ENCODE results near the gene CAMK1G.

CAMK1G gene

GRCh38 chr1:209585197-209585596 is 1.7 kb downstream of the CAMK1G start:
- peaks cover 28% of the 10 kb centered on the region for H3K27me3 ChIP-seq (ENCODE audit: insufficient read depth, poor library complexity, severe bottlenecking)
- H3K4me3 ChIP-seq (replicated peaks; ENCODE audit: insufficient read depth, low read length), result no peak overlapping the region
- TF ChIP-seq POLR2AphosphoS5 (IDR thresholded peaks at IDR 0.05; ENCODE audit: low read depth) (no peak), CTCF (IDR thresholded peaks at IDR 0.05; ENCODE audit: insufficient read depth, low read length) (no peak), GABPA (IDR thresholded peaks at IDR 0.05; ENCODE audit: low read depth) (no peak), SPI1 (IDR thresholded peaks at IDR 0.05; ENCODE audit: borderline replicate concordance, low read depth) (no peak), REST (IDR thresholded peaks at IDR 0.05; ENCODE audit: insufficient replicate concordance, low read depth) (no peak)
- no peak for DNase-seq (ENCODE audit: low read depth in 1 of 2, low spot score in 1 of 2)
- no peak overlapping the region for H3K27ac ChIP-seq (replicated peaks)

- TF ChIP-seq CTCF (IDR thresholded peaks at IDR 0.05; ENCODE audit: insufficient read depth, low read length) (no peak), SPI1 (IDR thresholded peaks at IDR 0.05; ENCODE audit: borderline replicate concordance, low read depth) (no peak), REST (IDR thresholded peaks at IDR 0.05; ENCODE audit: insufficient replicate concordance, low read depth) (no peak), POLR2AphosphoS5 (IDR thresholded peaks at IDR 0.05; ENCODE audit: low read depth) (no peak), GABPA (IDR thresholded peaks at IDR 0.05; ENCODE audit: low read depth) (no peak)
These were observed 2.2 kb downstream of the CAMK1G start for GRCh38 chr1:209585672-209586071.

GRCh38 chr1:209586221-209586740 is 2.8 kb downstream of the CAMK1G start:
- no peak for DNase-seq (ENCODE audit: low read depth in 1 of 2, low spot score in 1 of 2)
- Histone ChIP-seq H3K27me3 (ENCODE audit: insufficient read depth, poor library complexity, severe bottlenecking) (peaks cover 28% of the 10 kb centered on the region), H3K4me3 (replicated peaks; ENCODE audit: insufficient read depth, low read length) (no peak overlapping the region), H3K27ac (replicated peaks) (no peak overlapping the region)
- TF ChIP-seq REST (IDR thresholded peaks at IDR 0.05; ENCODE audit: insufficient replicate concordance, low read depth), result no peak
- TF ChIP-seq GABPA (IDR thresholded peaks at IDR 0.05; ENCODE audit: low read depth), result no peak
- TF ChIP-seq POLR2AphosphoS5 (IDR thresholded peaks at IDR 0.05; ENCODE audit: low read depth), result no peak
- no peak for TF ChIP-seq SPI1 (IDR thresholded peaks at IDR 0.05; ENCODE audit: borderline replicate concordance, low read depth)
- TF ChIP-seq CTCF (IDR thresholded peaks at IDR 0.05; ENCODE audit: insufficient read depth, low read length), result no peak

More at GRCh38 chr1:209585672-209586071, 2.2 kb downstream of the CAMK1G start:
- Histone ChIP-seq H3K27ac (replicated peaks) (no peak overlapping the region), H3K4me3 (replicated peaks; ENCODE audit: insufficient read depth, low read length) (no peak overlapping the region), H3K27me3 (ENCODE audit: insufficient read depth, poor library complexity, severe bottlenecking) (peaks cover 28% of the 10 kb centered on the region)
- DNase-seq (ENCODE audit: low read depth in 1 of 2, low spot score in 1 of 2), result no peak

Data from HL-60 (cell line).